Upper lobe of left lung (tissue), 4 donors: ENCODE measurements around the gene P2RY14.

ENCODE experiments used
- CTCF ChIP-seq, 6 experiments: fragments of 450-650 bp in 4 of 6; fragments of 200-600 bp in 2 of 6; sonication (generic) in 2 of 6; IDR thresholded peaks; one replicate each; pipeline ENCODE4 v1.5.1; 2016 to 2019; ENCODE audit warnings: antibody characterized with exemption in 6 of 6
- EP300 ChIP-seq, 4 donors: sonication (generic); formaldehyde crosslinking; IDR thresholded peaks; one replicate each; pipeline ENCODE4 v1.5.1; 2017; ENCODE audit warnings: antibody characterized with exemption in 4 of 4, control low read depth in 2 of 4
- POLR2A ChIP-seq, 4 donors: fragments of 450-650 bp; IDR thresholded peaks; one replicate each; pipeline ENCODE4 v1.5.1; 2016 to 2017; ENCODE audit warnings: antibody characterized with exemption in 4 of 4, mild to moderate bottlenecking in 2 of 4
- POLR2AphosphoS5 ChIP-seq, 2 donors: sonication (generic); formaldehyde crosslinking; IDR thresholded peaks; one replicate each; pipeline ENCODE4 v1.5.1; 2017; ENCODE audit warnings: antibody characterized with exemption in 2 of 2

- no peak for TF ChIP-seq POLR2AphosphoS5 (IDR thresholded peaks at IDR 0.05)
- no peak for TF ChIP-seq CTCF (IDR thresholded peaks at IDR 0.05)
- TF ChIP-seq POLR2A (IDR thresholded peaks at IDR 0.05) = no peak
- no peak for TF ChIP-seq EP300 (IDR thresholded peaks at IDR 0.05)
Observed at GRCh38 chr3:151205482-151205881, 72.9 kb downstream of the P2RY14 start.
